Renal pelvis (tissue), 4 donors: ENCODE measurements around the gene IFNLR1. TPM values are rescaled to one million over a fixed set of nuclear protein-coding genes. Genes with fewer than 3 reads are reported as not detected.

Experiments
- DNase-seq: peaks from one replicate; pipeline ENCODE4 v3.0.0-alpha.2; 2013
- polyA plus RNA-seq, 3 donors: library from polyadenylated mRNA; unstranded; fragments of 120-200 nt; gene quantifications; one replicate each; pipeline ENCODE4 v1.2.1, GENCODE V29; 2013; ENCODE audit not compliant: insufficient read length in 3 of 3

Gene IFNLR1
- polyA plus RNA-seq, 3 donors = 5.1 to 6.1 (median 5.8) TPM

GRCh38 chr1:24179251-24179840 lies 7.7 kb downstream of the IFNLR1 start:
- no peak for DNase-seq

GRCh38 chr1:24178407-24178806 lies 8.7 kb downstream of the IFNLR1 start:
- no peak for DNase-seq

GRCh38 chr1:24177161-24177560 lies 9.9 kb downstream of the IFNLR1 start:
- no peak for DNase-seq

GRCh38 chr1:24175033-24175755 lies 11.9 kb downstream of the IFNLR1 start:
- DNase-seq = no peak

GRCh38 chr1:24173638-24174575 lies 13.2 kb downstream of the IFNLR1 start:
- DNase-seq = no peak

GRCh38 chr1:24172598-24172997 lies 14.5 kb downstream of the IFNLR1 start:
- DNase-seq = no peak

- no peak for DNase-seq
Measured at GRCh38 chr1:24169286-24169685, 17.8 kb downstream of the IFNLR1 start.

- no peak for DNase-seq
Measured at GRCh38 chr1:24168245-24168644, 18.8 kb downstream of the IFNLR1 start.

GRCh38 chr1:24167008-24167407 lies 20.1 kb downstream of the IFNLR1 start:
- DNase-seq = no peak

GRCh38 chr1:24165500-24165899 lies 21.6 kb downstream of the IFNLR1 start:
- no peak for DNase-seq

GRCh38 chr1:24164004-24164403 lies 23.1 kb downstream of the IFNLR1 start:
- no peak for DNase-seq

- no peak for DNase-seq
Measured at GRCh38 chr1:24162201-24162600, 24.9 kb downstream of the IFNLR1 start.

- DNase-seq = no peak
Measured at GRCh38 chr1:24161270-24161669, 25.8 kb downstream of the IFNLR1 start.

- no peak for DNase-seq
Measured at GRCh38 chr1:24159366-24159765, 27.7 kb downstream of the IFNLR1 start.

- no peak for DNase-seq
Measured at GRCh38 chr1:24157918-24158481, 29.1 kb downstream of the IFNLR1 start.

GRCh38 chr1:24156542-24157260 lies 30.4 kb downstream of the IFNLR1 start:
- DNase-seq = no peak

- DNase-seq = no peak
Measured at GRCh38 chr1:24155011-24155782, 31.9 kb downstream of the IFNLR1 start.

- no peak for DNase-seq
Measured at GRCh38 chr1:24154215-24154614, 32.9 kb downstream of the IFNLR1 start.

- no peak for DNase-seq
Measured at GRCh38 chr1:24152631-24153494, 34.2 kb downstream of the IFNLR1 start.

GRCh38 chr1:24151175-24151533 lies 35.9 kb downstream of the IFNLR1 start:
- peak; percentile 86 for DNase-seq
